Measurements from ENCODE around the gene SNAP29.
"Not testable (repeated sequence)": the region's sequence is repeated elsewhere in the genome, so short reads cannot be mapped to it uniquely, and the experiment has no call there.

The SNAP29 gene

DNA sequence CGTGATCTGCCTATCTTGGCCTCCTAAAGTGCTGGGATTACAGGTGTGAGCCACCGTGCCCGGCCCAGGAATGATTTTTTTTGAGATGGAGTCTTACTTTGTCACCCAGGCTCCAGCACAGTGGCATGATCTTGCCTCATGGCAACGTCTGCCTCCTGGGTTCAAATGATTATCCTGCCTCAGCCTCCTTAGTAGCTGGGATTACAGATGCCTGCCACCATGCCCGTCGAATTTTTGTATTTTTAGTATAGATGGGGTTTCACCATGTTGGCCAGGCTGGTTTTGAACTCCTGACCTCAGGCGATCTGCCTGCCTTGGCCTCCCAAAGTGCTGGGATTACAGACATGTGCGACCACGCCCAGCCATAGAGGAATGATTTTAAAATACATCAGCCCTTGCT is 76.2 kb downstream of the SNAP29 start:
- not testable (repeated sequence) for DNase-seq

- DNase-seq = not testable (repeated sequence)
These were observed 77.2 kb downstream of the SNAP29 start for GRCh38 chr22:20935780-20936539.

DNA sequence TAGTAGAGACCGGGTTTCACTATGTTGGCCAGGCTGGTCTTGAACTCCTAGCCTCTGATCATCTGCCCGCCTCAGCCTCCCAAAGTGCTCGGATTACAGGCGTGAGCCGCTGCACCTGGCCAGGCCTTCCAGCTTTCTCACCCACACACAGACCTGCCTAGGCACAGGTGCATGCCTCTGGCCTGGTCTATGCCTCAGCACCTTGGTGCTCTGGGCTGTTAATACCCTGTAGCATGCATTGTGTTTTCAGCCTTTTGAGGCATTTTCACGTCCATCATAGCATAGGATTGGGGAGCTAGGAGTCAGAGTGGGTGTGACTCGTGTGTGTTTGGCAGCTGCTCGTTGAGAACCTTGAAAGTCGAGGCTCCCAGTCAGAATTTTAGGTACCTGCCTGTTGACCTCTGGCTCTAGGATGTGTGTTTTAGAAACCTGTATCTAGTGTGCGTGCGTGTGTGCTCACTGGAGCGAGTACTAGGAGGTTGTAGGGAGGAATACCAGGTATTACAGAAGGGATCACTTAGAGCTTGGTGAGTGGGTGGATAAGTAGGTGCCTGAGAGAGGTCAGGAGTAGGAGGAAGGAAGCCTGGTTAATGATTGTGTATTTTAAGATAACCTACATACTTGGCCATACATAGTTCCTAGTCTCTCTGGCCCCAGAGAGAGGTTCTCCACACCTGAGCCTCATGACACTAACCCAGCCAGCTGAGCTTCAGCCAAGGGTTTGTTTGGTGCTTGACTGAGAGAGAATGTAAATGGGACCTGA is 78.4 kb downstream of the SNAP29 start:
- no peak for DNase-seq

DNA sequence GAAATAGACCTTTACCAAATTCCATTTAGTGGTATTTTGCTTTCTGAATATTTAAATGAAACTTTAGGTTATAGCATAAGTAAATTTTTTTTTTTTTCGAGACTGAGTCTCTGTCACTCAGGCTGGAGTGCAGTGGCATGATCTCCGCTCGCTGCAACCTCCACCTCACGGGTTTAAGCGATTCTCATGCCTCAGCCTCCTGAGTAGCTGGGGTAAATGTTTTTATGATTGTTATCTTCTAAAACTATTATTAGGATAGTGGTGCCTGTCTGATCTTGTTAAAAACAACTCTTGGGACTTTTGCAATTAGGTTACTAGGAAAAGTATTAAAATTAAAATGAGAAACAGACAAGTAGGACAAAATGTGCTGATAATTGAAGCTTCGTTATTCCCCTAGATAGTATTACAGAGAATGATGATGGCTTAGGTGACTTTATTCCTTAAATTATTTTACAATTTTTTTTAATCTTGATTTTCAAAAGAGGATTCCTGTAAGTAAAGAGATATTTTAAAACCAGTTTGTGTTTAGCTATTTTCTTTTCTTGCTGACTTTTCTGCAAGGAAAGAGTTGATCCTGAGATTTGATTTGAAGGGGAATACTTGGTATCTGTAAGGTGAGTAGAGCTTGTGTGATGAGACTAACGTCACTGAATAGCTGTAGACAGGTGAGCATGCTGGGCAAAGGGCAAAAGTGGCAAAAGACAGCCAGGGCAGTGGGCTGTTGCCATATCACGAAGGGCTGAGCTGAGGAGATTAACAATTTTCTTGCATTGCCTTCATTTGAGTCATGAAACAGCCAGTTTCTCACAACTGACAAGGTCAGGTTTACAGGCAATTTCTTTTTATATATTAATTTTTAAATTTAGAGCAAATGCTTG is 79.2 kb downstream of the SNAP29 start:
- no peak for DNase-seq

DNA sequence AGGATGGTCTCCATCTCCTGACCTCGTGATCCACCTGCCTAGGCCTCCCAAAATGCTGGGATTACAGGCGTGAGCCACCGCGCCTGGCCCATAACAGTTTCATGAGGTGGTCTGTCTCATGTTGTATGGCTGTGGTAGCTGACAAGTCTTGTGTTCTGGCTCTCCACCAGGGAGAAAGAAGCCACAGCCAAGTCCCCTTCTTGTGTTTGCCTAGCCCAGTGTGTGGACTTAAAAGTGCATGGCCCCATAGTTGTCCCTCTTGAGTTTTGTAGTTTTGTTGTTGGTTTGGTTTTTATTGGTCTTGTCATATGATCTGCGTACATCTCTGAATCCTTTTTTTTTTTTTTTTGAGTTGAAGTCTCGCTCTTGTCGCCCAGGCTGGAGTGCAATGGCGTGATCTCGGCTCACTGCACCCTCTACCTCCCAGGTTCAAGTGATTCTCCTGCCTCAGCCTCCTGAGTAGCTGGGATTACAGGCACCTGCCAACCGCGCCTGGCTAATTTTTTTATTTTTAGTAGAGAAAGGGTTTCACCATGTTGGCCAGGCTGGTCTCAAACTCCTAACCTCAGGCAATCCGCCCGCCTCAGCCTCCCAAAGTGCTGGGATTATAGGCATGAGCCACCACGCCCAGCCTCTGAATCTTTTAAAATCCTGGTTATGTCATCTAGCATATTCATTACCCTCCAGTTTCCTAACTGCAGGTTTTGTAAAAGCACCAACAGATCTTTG is 80.8 kb downstream of the SNAP29 start:
- DNase-seq = not testable (repeated sequence)

DNA sequence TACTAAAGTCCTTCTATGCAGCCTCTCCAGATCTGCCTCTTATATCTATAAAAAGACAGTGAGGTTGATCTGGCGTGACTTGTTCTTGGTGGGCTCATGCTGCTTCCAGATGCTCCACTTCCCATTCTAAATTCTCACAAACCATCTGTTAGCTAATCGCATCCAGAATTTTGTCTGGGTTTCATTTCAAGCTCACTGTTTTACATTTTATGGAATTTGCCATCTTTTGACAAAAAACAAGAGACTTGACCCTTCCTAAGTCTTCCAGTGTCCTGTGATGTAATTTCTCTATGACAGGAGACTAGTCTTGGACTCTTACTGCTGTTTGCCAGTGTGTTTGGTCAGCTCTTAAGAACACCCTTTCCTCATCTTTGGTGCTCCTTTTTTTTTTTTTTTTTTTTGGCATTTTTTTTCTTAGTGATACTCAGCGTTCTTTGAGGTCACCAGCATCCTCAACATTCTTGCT is 81.4 kb downstream of the SNAP29 start:
- no peak for DNase-seq

Data from EL (cell line).